HepG2 (cell line): Measurements from ENCODE around the gene CABLES2. TPM values are rescaled to one million over a fixed set of nuclear protein-coding genes. Genes with fewer than 3 reads are reported as not detected.

ENCODE experiments used
- FOXJ3 ChIP-seq: sonication (generic); formaldehyde crosslinking; IDR thresholded peaks from 2 replicates; pipeline ENCODE4 v1.4.0; 2020; ENCODE audit warnings: missing genetic modification reagents, mild to moderate bottlenecking, borderline replicate concordance
- HIC2 ChIP-seq: sonication (generic); formaldehyde crosslinking; IDR thresholded peaks from 2 replicates; pipeline ENCODE4 v1.9.0; 2022; ENCODE audit warnings: low read depth, missing genetic modification reagents
- HNF4G ChIP-seq, 2 experiments: sonication (generic) in 1 of 2; formaldehyde crosslinking in 1 of 2; IDR thresholded peaks; 2 replicates each; pipeline versions ENCODE4 v1.4.0 to v1.6.1; 2011 to 2020; ENCODE audit warnings: borderline replicate concordance in 2 of 2, low read depth in 2 of 2, mild to moderate bottlenecking in 2 of 2, low read length in 1 of 2, missing genetic modification reagents in 1 of 2, moderate library complexity in 1 of 2
- POGZ ChIP-seq: sonication (generic); formaldehyde crosslinking; IDR thresholded peaks from 2 replicates; pipeline ENCODE4 v1.4.0; 2020; ENCODE audit warnings: mild to moderate bottlenecking, missing genetic modification reagents
- SIN3B ChIP-seq: fragments of 150-350 bp; IDR thresholded peaks from 2 replicates; pipeline ENCODE4 v1.6.1; 2014; ENCODE audit warnings: low read length
- SMAD1 ChIP-seq: sonication (generic); formaldehyde crosslinking; IDR thresholded peaks from 2 replicates; pipeline ENCODE4 v1.4.0; 2020; ENCODE audit warnings: missing genetic modification reagents, low read depth, mild to moderate bottlenecking, borderline replicate concordance
- STAT5B ChIP-seq: sonication (generic); formaldehyde crosslinking; IDR thresholded peaks from 2 replicates; pipeline ENCODE4 v1.4.0; 2020; ENCODE audit warnings: missing genetic modification reagents
- ZC3H13 ChIP-seq: sonication (generic); formaldehyde crosslinking; IDR thresholded peaks from 2 replicates; pipeline ENCODE4 v1.8.1; 2023; ENCODE audit warnings: mild to moderate bottlenecking, missing genetic modification reagents, moderate library complexity
- ZNF18 ChIP-seq: sonication (generic); formaldehyde crosslinking; IDR thresholded peaks from 2 replicates; pipeline ENCODE4 v1.8.0; 2022; ENCODE audit warnings: mild to moderate bottlenecking, missing genetic modification reagents; ENCODE audit not compliant: insufficient replicate concordance
- ZNF75D ChIP-seq: sonication (generic); formaldehyde crosslinking; IDR thresholded peaks from 2 replicates; pipeline ENCODE4 v1.8.1; 2023; ENCODE audit warnings: missing genetic modification reagents, mild to moderate bottlenecking, borderline replicate concordance
- ZNF891 ChIP-seq: sonication (generic); formaldehyde crosslinking; IDR thresholded peaks from 2 replicates; pipeline ENCODE4 v1.5.0; 2020; ENCODE audit warnings: mild to moderate bottlenecking, missing genetic modification reagents
- polyA plus RNA-seq, 8 experiments: library from polyadenylated mRNA; depleted of rRNA in 3 of 8; stranded (reverse) in 7 of 8; unstranded in 1 of 8; fragments of >200 nt; fragmentation: Illumina TruSeq in 4 of 8; extraction: Trizol in 4 of 8; gene quantifications; 2 replicates each; pipeline versions ENCODE4 v1.2.1 to v1.2.3, GENCODE V29; 2011 to 2016; ENCODE audit warnings: low read depth in 4 of 8, missing spikeins in 1 of 8, mixed read lengths in 1 of 8; ENCODE audit not compliant: insufficient read depth in 1 of 8
- total RNA-seq, 5 experiments: library from RNA; depleted of rRNA; stranded (reverse); fragments of >200 nt; fragmentation: Illumina TruSeq; extraction: Trizol; gene quantifications; 2 replicates each; pipeline ENCODE4 v1.2.3, GENCODE V29; 2016; ENCODE audit warnings: low read depth in 1 of 5
- TF ChIP-seq, protein P1 (sequence below): sonication (generic); formaldehyde crosslinking; IDR thresholded peaks from 2 replicates; pipeline ENCODE4 v1.5.1; 2020; ENCODE audit warnings: mild to moderate bottlenecking, missing genetic modification reagents, moderate library complexity
- TF ChIP-seq, protein P2 (sequence below): sonication (generic); formaldehyde crosslinking; IDR thresholded peaks from 2 replicates; pipeline ENCODE4 v1.5.0; 2020; ENCODE audit warnings: missing genetic modification reagents
- TF ChIP-seq, protein P3 (sequence below): sonication (generic); formaldehyde crosslinking; IDR thresholded peaks from 2 replicates; pipeline ENCODE4 v1.8.1; 2023; ENCODE audit warnings: mild to moderate bottlenecking, missing genetic modification reagents
- TF ChIP-seq, protein P4 (sequence below): sonication (generic); formaldehyde crosslinking; IDR thresholded peaks from 2 replicates; pipeline ENCODE4 v1.5.0; 2020; ENCODE audit warnings: mild to moderate bottlenecking, missing genetic modification reagents

The CABLES2 gene
- total and polyA plus RNA-seq, 2 of the 13 experiments (the other 11 are each of a cell fraction or from before 2014, with no cell fraction given): 5.2 to 9.7 TPM

- TF ChIP-seq, protein P1, sequence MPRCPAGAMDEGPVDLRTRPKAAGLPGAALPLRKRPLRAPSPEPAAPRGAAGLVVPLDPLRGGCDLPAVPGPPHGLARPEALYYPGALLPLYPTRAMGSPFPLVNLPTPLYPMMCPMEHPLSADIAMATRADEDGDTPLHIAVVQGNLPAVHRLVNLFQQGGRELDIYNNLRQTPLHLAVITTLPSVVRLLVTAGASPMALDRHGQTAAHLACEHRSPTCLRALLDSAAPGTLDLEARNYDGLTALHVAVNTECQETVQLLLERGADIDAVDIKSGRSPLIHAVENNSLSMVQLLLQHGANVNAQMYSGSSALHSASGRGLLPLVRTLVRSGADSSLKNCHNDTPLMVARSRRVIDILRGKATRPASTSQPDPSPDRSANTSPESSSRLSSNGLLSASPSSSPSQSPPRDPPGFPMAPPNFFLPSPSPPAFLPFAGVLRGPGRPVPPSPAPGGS: 0 out of 2 replicates have a peak, but pooled peaks have one; percentile 24
- TF ChIP-seq ZNF75D (CRISPR knock-in tag) (no peak), ZNF18 (no peak), HNF4G (IDR thresholded peaks at IDR 0.05; ENCODE audit: borderline replicate concordance, low read depth, low read length) (no peak), HNF4G (CRISPR knock-in tag; IDR thresholded peaks at IDR 0.05; ENCODE audit: borderline replicate concordance, low read depth) (0 out of 2 replicates have a peak, but pooled peaks have one; percentile 17), ZNF891 (CRISPR knock-in tag) (peak; percentile 21; the same call in 1 of the 2 replicates), SMAD1 (CRISPR knock-in tag) (peak; percentile 6; the same call in 1 of the 2 replicates), STAT5B (CRISPR knock-in tag) (no peak), FOXJ3 (CRISPR knock-in tag) (no peak), HIC2 (0 out of 2 replicates have a peak, but pooled peaks have one; percentile 6), POGZ (CRISPR knock-in tag) (no peak), ZC3H13 (0 out of 2 replicates have a peak, but pooled peaks have one; percentile 25), SIN3B (no peak)
- TF ChIP-seq, protein P2, sequence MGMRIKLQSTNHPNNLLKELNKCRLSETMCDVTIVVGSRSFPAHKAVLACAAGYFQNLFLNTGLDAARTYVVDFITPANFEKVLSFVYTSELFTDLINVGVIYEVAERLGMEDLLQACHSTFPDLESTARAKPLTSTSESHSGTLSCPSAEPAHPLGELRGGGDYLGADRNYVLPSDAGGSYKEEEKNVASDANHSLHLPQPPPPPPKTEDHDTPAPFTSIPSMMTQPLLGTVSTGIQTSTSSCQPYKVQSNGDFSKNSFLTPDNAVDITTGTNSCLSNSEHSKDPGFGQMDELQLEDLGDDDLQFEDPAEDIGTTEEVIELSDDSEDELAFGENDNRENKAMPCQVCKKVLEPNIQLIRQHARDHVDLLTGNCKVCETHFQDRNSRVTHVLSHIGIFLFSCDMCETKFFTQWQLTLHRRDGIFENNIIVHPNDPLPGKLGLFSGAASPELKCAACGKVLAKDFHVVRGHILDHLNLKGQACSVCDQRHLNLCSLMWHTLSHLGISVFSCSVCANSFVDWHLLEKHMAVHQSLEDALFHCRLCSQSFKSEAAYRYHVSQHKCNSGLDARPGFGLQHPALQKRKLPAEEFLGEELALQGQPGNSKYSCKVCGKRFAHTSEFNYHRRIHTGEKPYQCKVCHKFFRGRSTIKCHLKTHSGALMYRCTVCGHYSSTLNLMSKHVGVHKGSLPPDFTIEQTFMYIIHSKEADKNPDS: 0 out of 2 replicates have a peak, but pooled peaks have one; percentile 1
- TF ChIP-seq, protein P3, sequence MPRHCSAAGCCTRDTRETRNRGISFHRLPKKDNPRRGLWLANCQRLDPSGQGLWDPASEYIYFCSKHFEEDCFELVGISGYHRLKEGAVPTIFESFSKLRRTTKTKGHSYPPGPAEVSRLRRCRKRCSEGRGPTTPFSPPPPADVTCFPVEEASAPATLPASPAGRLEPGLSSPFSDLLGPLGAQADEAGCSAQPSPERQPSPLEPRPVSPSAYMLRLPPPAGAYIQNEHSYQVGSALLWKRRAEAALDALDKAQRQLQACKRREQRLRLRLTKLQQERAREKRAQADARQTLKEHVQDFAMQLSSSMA (CRISPR knock-in tag): no peak
- TF ChIP-seq, protein P4, sequence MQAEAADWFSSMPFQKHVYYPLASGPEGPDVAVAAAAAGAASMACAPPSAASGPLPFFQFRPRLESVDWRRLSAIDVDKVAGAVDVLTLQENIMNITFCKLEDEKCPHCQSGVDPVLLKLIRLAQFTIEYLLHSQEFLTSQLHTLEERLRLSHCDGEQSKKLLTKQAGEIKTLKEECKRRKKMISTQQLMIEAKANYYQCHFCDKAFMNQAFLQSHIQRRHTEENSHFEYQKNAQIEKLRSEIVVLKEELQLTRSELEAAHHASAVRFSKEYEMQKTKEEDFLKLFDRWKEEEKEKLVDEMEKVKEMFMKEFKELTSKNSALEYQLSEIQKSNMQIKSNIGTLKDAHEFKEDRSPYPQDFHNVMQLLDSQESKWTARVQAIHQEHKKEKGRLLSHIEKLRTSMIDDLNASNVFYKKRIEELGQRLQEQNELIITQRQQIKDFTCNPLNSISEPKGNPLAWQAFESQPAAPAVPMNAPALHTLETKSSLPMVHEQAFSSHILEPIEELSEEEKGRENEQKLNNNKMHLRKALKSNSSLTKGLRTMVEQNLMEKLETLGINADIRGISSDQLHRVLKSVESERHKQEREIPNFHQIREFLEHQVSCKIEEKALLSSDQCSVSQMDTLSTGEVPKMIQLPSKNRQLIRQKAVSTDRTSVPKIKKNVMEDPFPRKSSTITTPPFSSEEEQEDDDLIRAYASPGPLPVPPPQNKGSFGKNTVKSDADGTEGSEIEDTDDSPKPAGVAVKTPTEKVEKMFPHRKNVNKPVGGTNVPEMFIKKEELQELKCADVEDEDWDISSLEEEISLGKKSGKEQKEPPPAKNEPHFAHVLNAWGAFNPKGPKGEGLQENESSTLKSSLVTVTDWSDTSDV (CRISPR knock-in tag): 0 out of 2 replicates have a peak, but pooled peaks have one; percentile 89
Observed at GRCh38 chr20:62387219-62387913, 19.7 kb downstream of the CABLES2 start (continued).
